Measurements from ENCODE around the gene RFX7.

- no peak for TF ChIP-seq ELF4 (IDR thresholded peaks at IDR 0.05)
- no peak for TF ChIP-seq BHLHE40 (IDR thresholded peaks at IDR 0.05; ENCODE audit: borderline replicate concordance)
Observed at GRCh38 chr15:56064152-56064551, 179.5 kb downstream of the RFX7 start.

All from HEK293T (cell line).